GM21786 (cell line): ENCODE results near the gene PAPOLB.

Experiments
- ATAC-seq: cut with Tn5 transposase; IDR thresholded peaks from one replicate; pipeline ENCODE4 v1.9.1; 2021; ENCODE audit not compliant: unreplicated experiment

Gene PAPOLB

GRCh38 chr7:4878336-4879335, 16.8 kb upstream of the PAPOLB start:
- no peak for ATAC-seq

GRCh38 chr7:4876586-4876985, 14.8 kb upstream of the PAPOLB start:
- no peak for ATAC-seq

GRCh38 chr7:4875391-4875790, 13.6 kb upstream of the PAPOLB start:
- no peak for ATAC-seq

GRCh38 chr7:4873071-4873944, 11.5 kb upstream of the PAPOLB start:
- no peak for ATAC-seq

- no peak for ATAC-seq
Observed at GRCh38 chr7:4871930-4872675, 10.3 kb upstream of the PAPOLB start.

GRCh38 chr7:4871056-4871680, 9.3 kb upstream of the PAPOLB start:
- ATAC-seq, result no peak

- no peak for ATAC-seq
Observed at GRCh38 chr7:4868493-4868892, 6.7 kb upstream of the PAPOLB start.

GRCh38 chr7:4866528-4867496, 5.0 kb upstream of the PAPOLB start:
- no peak for ATAC-seq

GRCh38 chr7:4862156-4862555, 326 bp upstream of the PAPOLB start:
- no peak for ATAC-seq

- no peak for ATAC-seq
Observed at GRCh38 chr7:4861227-4861626, 603 bp downstream of the PAPOLB start.

- no peak for ATAC-seq
Observed at GRCh38 chr7:4857189-4857588, 4.6 kb downstream of the PAPOLB start.

GRCh38 chr7:4856336-4857057, 5.3 kb downstream of the PAPOLB start:
- ATAC-seq, result no peak

GRCh38 chr7:4854916-4855315, 6.9 kb downstream of the PAPOLB start:
- no peak for ATAC-seq

GRCh38 chr7:4851459-4852422, 10.1 kb downstream of the PAPOLB start:
- no peak for ATAC-seq

- ATAC-seq, result no peak
Observed at GRCh38 chr7:4850262-4850795, 11.5 kb downstream of the PAPOLB start.

- ATAC-seq, result no peak
Observed at GRCh38 chr7:4849390-4849789, 12.4 kb downstream of the PAPOLB start.

- no peak for ATAC-seq
Observed at GRCh38 chr7:4845740-4846142, 16.1 kb downstream of the PAPOLB start.
